Inflammatory macrophage treated with lipopolysaccharide for 1 hour (primary cell): ENCODE measurements around the gene EHD4.
A peak's percentile ranks its signal among the peaks of the same experiment; 100 is the strongest.

ENCODE experiments used
- DNase-seq, 2 donors: peaks; one replicate each; pipeline ENCODE4 v3.0.0-alpha.2; 2020 to 2022

EHD4 gene

DNA sequence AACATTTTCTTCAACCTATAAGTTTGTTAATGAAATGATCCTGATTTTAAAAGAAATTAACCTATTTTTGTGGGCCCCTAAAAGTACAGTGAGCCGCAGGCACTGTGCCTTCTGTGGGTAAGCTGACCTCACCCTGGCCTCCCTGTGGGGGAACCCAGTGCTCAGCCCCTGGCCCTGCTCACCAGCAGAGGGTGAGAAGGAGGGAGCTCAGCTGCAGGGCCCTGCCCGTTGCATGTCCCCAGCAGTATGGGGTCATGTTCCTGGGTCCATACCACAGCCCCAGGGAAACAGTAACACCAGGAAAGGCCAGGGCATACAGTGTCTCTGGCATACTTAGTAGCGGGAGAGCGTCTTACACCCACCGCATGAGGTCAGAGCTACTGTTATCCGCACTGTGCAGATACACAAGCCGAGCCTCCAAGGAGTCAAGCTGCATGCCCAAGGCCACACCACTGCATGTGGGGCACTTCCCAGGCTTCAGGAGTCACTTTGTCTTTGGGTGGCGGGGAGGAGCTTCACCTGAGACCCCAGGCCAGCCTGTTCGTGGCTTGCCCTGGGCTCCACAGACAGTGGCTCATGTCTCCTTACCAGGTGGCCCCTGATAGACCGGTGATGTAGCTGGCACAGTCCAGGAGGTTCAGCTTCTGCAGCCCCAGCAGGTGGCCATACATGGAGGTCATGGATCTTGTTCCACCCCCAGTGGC is 22.6 kb upstream of the EHD4 start:
- DNase-seq = no peak

DNA sequence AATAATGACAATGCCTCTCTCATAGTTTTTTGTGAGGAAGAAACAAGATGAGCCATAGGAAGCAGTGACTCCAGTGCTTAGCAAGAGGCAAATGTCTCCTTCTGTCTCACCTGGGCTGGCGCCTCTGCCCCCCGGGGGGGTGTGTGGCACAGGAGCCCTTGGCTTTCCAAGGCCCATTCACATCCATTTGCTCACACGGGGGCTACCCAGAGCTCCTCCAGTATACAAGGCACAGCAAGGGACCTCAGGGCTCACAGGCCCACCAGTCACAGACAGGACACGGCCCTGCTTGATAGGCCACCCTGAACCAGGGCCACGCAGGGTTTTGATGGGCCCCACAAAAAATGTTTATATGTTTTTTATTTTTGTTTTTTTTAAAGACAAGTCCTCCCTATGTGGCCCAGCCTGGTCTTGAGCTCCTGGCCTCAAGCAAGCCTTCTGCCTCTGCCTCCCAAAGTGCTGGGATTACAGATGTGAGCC is 21.9 kb upstream of the EHD4 start:
- DNase-seq = no peak

DNA sequence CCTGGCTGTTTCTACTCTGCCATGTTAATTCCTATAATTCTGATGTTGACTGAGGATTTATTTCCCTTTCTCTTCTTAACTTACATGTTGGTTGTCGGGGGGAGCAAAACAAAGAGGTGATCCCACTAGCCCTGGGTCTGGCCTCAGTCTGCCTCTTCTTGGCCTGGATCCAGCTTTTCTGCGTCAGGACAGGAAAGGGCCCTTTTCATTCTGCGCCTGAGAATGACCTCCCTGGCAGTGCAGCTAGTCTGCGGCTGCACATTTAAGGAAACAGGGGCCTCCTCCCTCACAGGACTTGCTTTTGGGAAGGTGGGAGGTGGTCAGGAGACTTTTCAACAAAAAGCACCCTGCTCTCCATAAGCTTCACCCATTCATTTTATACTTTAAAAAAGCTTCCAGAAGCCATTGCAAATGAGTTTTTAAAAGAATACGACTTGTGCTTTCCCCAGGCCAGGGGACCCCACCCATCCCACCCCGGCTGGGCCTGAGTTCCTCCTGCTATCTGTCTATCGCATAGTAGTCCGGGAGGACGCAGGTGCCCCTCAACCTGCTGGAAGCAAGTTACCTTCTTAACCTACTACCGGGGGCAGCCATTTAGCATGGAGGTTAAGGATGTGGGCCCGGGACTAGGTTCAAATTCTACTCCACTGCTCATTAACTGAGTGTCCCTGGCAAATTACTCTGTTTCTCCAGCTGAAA is 21.3 kb upstream of the EHD4 start:
- DNase-seq = no peak

DNA sequence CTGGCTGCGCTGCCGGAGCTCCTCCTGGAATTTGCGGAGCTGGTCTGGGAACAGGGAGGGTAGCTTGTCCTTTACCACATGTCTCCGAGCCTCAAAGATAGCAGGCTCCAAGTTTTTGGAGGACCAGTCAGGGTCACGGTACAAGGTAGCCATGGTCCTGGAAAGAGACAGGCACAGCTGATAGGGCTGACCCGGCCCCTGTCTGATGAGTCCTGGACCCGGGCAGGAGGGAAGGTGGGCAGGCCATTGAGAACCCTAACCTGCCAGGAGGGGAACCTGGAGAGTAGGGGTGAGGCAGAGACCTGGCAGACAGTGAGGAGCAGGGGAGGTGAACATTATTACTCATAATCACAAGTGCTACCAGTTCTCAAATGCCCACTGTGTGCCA is 20.4 kb upstream of the EHD4 start:
- no peak for DNase-seq

DNA sequence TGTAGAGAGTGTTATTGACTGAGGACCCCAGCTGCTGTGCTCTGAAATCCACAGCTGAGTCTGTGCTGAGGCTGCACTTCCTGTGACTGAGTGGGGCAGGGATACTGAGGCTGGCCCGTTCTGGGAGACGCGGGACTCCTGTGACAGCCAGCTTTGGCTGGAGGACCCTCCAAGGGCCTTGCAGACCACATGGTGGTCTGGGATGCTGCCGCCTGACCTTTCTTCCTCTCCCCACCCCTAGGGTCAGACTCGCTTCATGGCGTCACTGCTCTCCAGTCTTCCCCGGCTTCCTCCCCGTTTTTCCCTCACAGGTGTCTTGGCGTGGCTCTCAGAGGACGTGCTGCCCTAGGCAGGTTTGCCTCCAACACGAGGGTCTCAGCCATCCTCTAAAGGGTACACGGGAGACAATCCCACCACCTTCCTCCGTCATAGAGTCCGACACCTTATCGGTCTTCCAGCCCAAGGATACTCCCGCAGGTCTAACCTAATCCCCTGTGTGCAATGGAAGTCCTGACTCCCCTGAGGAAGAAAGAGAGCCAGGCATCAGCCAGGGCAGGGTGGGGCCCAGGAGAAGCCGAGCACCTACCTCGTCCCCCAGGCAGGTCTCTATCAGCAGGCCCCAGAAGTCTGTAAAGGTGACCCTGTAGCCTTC is 19.9 kb upstream of the EHD4 start:
- DNase-seq = no peak

DNA sequence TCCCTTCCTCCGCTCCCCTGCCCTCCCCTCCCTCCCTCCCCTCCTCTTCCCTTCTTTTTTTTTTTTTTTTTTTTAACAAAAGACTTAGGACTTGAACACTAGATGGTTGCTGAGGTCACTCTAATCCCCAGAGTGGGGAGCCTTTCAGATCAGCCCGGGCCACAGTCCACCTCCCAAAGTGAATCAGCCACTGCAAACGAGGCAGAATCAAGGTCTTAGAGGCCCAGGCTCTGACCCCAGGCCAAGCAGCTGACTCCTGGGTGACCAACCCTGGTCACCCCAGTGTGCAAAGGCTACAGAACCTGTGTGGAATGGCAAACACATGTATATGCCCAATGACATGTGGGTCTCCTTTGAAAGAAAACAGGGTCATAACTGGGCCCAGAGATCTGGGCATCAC is 18.3 kb upstream of the EHD4 start:
- no peak for DNase-seq

DNA sequence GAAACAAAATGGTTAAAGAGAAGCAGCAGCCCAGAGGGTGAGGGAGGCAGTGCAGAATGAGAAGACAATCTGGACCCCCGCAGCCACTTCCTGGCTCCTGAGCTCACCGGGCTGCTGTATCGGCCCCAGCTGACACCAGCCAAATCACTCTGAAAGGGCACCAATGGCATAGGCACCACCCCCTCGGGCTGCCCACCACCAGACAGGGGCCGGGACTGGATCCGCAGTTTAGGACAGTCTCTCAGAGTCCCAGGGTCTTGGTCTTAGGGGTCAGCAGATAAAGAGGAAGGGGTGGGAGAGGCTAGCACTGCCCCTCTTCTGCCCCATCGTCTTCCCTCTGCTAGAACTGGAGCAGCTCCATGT is 17.9 kb upstream of the EHD4 start:
- no peak for DNase-seq

DNA sequence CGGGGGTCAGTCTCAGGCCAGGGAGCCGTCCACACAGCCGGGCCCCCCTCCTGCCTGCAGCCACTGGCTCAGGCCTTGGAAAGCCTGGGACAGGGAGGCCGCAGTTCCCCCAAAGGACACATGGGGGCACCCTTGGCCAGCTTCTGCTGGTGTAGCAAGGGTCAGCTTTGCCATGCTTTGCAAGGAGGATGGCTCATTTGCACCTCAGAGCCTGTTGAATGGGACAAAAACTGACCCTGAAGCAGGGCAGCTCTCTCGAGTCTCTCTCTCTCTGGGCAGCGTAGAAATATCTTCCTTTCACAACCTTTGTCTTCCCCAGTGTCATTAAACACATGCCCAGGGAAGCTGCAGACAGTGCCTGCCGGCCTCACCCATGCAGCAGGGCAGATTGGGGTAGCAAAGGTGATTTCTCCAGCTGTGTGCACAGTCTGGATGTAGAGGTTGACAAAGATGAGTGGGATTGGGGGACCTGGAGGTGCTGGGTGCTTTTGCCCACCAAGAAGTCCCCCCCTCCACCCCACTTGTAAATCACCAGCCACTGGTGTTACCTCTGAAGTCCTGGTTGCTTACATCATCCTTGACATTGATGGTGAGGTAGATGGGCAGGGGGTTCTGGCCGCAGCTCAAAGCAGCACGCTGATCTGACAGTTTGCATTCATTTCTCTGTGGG is 17.4 kb upstream of the EHD4 start:
- DNase-seq = peak; percentile 55 to 95

DNA sequence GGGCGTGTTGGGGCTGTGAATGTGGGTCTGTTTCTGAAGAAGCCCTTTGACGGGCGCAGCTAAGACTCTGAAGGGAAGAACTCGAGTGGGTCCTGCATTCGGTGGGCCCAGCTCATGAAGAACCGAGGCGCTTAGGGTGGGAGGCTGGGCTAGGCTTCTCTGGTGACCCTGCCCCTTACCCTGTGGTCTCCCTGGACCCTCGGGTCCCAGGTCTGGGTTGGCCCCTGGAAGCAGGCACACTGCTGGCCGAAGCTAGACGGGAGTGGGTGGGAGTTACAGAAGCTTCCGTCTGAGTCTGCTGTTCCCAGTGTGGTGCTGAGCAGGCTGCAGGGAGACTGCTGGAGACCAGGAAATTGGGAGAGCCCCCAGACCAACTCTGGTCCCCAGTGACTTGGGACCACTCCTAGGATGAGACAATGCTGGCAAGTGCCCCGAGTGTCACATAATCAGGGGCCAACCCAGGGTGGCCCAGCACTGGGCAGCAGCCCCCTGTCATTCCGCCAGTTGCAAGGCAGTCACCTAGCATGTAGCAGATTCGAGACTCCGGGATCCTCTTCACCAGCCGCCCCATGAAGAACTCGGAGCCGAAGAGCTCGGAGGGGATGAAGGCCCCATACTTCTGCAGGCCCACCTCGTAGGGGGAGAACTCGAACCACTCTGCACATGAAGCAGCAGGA is 16.7 kb upstream of the EHD4 start:
- DNase-seq = no peak

DNA sequence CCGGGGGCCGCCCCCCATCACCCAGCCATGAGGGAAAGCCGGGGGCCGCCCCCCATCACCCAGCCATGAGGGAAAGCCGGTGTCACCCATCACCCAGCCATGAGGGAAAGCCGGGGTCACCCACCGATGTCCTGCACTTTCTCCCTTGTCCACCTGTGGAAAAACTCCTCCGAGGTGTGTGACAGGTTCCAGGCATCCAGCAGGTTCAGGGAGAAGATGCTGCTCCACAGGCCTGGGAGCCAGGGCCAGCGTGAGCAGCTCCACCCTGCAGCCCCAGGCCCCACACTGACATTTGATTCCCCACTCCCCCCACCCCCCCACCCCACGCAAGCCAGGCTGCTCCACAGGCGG is 15.5 kb upstream of the EHD4 start:
- DNase-seq = no peak

DNA sequence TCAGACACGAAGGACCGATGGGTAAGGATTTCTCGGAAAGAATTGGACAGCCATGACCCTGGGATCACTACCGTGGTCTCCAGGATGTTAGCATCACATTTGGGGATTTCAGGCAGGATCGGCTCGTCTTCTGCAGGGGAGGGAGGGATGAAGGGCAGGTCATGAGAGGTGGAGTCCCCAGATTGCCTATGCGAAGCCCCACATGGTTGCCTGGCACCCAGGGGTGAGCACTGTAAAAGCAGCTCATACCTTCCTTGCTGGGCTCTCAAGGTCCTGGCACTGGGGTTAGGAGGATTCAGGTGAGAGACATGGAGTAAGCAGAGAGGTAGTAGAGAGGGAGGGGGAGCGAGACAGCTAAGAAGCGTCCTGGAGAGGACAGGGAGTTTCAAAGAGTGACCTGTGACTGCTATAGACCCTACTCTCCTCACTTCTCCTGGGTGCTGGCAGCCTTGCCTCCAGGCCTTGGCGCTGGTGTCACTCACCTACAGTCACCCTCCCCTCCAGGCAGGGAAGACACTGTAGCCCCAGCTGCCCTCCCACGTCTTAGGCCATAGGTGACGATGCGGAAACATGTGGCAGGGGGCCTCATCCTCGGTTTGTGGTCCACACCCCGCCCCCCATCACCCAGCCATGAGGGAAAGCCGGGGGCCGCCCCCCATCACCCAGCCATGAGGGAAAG is 15.0 kb upstream of the EHD4 start:
- no peak for DNase-seq

DNA sequence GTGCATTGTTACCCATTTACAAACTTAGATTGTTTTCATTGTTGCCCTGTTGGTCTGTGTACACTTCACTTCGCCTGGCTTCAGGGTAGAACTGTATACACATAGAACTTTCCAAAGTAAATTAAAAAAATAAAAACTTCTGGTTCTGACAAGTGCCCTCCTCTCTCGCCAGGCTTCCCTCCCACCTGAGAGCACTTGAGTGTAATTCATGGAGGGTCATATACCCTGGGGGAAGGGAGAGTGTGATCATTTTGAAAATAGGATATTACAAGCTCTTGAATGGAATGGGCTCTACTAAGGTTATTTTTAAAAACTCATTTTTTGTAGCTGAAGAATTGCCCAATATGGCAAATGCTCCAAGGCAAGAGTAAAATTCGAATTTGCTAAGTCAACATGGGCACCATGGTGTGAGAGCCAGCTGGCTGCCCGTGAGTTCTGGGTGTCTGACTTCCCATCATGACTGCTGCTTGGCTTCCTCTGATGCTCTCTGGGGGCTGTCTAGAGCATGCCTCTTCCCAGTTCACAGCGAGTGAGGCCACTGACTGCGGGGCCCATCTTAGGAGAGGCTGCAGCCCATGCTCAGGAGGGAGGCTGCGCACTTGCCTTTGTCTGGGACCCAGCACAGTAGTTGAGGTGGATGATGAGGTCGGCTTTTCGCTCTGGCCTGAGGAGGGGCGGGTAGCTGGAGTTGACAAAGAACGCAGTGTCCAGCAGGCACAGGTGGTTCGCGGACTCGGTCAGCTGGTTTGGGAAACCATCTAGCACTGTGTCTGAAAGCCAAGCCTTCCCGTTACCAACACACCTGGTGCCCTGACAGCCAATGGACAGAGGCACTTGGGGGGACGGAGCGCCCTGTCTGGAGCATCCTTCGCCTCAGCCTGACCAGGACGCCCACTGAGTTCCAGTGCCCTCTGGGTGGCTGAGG is 13.1 kb upstream of the EHD4 start:
- no peak for DNase-seq

DNA sequence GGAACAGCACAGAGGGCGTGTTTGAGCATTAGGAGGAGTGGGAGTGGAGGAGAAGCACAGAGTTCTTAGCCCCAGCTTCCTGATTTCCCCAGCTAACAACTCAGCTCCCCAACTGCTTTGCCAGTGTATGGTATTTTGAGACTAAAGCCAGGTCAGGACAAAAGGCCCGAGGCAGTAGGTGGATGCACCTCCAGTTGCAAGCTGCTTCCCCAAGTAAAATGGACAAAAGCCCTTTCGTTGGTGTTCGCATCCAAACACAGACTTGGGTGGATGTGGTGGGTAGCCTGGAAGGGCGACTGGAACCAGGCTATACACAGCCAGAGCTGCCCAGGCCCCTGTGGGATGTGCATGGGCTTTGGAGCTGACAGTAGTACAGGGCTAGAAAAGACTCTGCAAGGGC is 12.3 kb upstream of the EHD4 start:
- DNase-seq = no peak

DNA sequence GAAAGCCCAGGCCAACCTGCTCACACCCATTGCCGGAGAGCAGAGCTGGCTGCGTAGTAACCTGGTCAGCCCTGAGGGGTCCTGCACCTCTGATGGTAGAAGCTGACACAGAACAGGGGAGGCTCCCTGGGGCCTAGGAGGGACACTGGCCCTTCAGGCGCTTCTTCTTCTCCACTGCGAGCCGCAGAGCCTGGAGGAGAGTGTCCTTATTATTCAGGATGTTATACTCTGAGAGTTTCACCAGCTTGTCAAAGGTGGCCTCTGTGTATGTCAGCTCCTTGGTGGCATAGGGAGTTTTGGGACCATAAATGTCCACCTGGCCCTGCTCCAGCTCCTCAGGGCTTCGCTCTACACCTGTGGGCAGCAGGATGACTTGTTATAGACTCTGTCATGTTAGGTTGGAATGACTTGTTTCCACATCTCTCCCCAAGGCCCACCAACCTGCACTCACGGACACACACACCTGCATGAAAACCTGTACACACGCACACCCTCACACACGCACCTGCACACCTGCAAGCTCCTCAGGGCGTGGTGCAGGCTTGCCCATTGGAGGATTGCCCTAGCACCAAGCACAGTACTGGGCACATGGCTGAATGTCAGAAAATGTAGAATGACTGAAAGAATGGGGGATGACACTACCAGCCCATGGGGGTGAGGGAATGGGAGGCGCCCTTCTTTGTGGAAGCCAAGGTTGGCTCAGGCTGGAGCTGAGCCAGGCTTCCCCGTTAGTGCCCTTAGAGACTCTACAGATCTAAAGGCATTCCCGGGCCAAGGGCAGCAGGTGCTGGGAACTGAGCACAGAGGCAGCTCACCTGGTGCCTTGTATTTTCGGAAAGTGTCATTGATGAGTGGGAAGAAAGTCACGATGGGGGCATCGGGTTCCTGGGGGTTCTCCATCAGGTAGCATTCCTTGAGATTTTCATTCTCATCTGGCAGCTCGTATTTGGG is 11.5 kb upstream of the EHD4 start:
- no peak for DNase-seq

DNA sequence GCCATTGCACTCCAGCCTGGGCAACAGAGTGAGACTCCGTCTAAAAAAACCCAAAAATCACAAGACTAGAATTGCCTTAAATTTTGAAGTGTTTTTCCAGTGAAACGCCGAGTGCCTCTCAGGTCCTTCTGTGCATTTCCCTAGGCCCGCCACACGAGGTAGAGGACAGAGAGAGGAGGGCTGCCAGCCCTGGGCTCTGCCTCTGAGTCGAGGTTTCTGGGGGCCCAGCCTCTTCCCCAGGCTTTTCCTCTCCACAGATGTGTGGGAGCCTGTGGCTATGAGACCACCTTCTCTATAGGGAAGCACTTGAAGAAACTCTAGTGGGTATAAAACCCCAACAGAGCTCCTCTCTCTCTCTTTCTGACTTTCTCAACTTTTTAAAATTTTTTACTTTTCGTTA is 10.9 kb upstream of the EHD4 start:
- DNase-seq = no peak

DNA sequence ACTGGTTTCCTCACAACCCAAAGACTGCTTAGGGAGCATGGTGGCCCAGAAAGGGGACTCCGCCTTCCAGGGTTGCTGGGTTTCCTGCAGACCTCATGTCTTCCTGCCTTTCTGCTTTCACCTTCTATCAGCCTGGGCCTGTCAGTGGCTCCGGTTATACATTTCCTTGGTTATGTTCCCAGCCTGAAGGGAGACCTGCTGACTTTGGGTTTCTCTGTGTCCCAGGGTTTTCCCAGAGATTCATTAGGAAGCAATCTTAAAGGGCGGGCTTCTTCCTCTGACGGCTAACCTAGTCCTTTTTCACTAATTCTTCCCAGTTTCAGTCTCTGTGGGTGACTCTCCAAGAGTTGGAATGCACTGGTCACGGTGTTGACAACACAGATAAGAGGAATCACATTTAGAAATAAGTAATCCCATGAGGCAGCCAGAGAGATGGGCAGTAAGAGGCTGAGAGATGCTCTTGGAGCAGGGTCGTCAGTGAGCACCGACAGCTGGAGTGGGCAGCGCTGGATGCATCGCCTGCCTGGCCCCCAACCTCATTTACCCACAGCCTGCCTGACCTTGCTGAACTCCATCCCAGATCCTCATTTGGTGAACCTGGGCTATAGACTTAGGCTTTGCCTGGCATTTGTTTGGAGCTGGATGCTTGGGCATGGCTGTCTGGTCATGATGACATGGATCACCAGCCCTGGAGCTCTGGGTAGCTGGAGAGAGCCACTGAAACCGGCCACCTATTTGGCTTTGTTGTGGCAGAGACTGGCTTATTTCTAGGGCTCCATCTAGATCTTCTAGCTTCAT is 10.0 kb upstream of the EHD4 start:
- no peak for DNase-seq

DNA sequence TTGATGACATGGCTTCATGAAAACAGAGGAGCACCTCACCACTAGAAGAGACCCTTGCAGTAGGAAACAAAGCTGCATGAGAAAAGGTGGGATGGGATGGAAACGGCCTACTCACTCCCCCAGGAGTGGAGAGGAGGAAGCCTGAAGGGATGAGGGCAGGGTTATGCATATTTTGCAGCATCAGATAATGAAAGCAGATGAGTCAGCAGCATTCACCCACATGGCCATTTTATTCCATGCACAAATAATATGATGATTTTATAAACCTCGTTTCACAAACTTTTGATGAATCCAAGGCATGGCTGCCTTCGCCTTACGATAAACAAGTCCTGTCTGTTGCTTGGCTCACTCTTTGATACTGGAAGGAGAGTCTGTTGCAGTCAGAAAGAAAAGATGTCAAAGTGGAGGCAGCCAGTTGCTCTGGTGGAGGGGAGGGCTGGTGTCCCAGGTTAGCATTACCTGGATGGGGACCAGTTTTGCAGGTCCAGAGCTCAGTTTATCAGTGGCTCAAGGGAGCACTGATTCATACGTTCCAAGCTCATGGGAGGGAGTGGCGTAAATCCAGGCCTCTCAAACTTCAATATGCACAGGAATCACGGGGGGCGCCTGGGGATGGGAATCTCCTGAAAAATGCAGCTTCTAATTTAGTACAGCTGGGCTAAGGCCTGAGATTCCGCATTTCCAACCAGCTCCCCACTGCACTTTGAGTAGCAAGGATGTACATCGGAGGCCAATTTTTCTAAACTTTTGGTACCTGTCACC is 9.2 kb upstream of the EHD4 start:
- no peak for DNase-seq

DNA sequence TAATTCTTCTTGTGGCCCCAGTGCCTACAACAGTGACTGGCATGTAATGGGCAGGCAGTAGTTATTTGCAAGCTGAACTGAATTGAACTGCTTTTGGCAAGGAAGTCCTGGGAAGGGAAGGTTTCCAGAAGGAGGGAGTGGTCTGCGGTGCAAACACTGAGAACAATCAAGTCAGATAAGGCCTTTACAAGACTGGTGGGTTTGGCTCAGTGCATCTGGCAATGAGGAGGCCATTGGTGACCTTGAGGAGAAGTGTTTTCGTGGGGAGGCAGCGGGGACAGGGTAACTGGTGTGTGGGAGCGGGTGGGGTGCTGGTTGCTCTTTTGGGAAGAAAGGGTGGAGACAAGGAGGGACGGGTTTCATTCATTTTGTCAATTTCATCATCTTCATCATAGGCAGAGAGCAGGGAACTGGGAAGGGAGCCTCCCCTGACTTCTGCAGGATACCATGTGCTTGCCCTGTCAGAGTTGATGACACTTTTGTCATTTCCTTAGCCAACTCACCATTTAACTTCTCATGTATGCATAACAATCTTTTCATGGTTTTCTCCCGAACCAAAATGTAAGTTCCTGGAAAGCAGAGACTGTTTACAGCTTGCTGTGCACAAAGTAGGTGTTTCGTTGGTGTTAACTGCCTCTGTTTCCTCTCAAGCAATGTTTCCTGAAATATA is 8.4 kb upstream of the EHD4 start:
- peak in 1 of 2 donors; percentile 12 for DNase-seq
